Activated naive CD4-positive, alpha-beta T cell (primary cell): Measurements from ENCODE around the gene PCDHB6.
"Not testable (repeated sequence)": the region's sequence is repeated elsewhere in the genome, so short reads cannot be mapped to it uniquely, and the experiment has no call there.

Experiments
- DNase-seq, 4 experiments: peaks; one replicate each; lab custom pipeline; 2025; lab: John Stamatoyannopoulos, UW

PCDHB6 gene

DNA sequence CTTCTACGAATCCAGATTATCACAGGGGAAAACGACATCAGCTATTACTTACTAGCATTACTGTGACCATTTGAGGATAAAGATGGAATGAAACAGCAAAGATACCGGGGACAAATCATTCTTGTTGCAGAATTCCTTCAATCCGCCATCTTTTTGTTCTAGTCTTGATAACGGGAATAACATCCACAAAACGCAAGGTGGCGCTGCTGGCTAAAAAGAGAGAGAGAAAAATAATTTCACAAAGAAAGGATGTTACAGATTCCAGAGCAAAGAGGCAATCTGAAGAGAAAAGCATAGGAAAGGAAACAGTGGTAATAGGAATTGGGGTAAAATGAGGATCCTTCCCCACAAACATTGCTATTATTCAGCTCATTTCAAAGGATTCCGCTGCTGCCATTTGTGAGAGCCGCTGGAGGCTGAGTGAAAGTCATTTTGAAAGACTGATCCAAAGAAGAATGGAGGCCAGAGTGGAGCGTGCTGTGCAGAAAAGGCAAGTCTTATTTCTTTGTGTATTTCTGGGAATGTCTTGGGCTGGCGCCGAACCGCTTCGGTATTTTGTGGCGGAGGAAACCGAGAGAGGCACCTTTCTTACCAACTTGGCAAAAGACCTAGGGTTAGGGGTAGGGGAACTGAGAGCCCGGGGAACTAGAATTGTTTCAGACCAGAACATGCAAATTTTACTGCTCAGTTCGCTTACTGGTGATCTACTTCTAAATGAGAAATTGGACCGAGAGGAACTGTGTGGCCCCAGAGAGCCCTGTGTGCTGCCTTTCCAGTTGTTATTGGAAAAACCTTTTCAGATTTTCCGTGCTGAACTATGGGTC is 22.7 kb downstream of the PCDHB6 start, which contains the start of gene PCDHB7:
Gene PCDHB7 (plus strand): TSS at position 264 of the 824 bp plus-strand sequence. CDS start 192 bp downstream, at position 456.
- DNase-seq = no peak

DNA sequence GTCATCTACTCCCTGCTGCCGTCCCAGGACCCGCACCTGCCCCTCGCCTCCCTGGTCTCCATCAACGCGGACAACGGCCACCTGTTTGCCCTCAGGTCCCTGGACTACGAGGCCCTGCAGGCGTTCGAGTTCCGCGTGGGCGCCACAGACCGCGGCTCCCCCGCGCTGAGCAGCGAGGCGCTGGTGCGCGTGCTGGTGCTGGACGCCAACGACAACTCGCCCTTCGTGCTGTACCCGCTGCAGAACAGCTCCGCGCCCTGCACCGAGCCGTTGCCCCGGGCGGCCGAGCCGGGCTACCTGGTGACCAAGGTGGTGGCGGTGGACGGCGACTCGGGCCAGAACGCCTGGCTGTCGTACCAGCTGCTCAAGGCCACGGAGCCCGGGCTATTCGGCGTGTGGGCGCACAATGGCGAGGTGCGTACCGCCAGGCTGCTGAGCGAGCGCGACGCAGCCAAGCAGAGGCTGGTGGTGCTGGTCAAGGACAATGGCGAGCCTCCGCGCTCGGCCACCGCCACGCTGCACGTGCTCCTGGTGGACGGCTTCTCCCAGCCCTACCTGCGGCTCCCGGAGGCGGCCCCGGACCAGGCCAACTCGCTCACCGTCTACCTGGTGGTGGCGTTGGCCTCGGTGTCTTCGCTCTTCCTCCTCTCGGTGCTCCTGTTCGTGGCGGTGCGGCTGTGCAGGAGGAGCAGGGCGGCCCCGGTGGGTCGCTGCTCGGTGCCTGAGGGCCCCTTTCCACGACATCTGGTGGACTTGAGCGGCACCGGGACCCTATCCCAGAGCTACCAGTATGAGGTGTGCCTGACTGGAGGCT is 24.6 kb downstream of the PCDHB6 start:
- DNase-seq = not testable (repeated sequence)

DNA sequence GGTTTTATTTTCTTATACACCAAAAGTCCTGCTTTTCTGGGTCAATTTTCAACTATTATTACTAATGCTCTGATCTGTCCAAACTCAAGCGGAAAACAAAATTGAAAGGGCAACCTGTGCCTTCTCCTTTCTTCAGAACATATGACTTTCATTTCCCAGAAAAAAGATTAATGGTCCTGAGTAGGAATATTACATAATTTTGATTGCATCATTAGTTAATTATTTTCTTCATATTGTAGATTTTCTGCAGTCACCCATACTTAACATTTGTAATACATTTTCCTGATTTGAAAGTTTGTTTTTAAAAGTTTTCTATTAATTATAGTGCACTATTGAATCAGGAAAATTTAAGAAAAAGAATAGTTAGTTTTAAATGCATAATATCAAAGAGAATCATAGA is 26.1 kb downstream of the PCDHB6 start:
- no peak for DNase-seq

DNA sequence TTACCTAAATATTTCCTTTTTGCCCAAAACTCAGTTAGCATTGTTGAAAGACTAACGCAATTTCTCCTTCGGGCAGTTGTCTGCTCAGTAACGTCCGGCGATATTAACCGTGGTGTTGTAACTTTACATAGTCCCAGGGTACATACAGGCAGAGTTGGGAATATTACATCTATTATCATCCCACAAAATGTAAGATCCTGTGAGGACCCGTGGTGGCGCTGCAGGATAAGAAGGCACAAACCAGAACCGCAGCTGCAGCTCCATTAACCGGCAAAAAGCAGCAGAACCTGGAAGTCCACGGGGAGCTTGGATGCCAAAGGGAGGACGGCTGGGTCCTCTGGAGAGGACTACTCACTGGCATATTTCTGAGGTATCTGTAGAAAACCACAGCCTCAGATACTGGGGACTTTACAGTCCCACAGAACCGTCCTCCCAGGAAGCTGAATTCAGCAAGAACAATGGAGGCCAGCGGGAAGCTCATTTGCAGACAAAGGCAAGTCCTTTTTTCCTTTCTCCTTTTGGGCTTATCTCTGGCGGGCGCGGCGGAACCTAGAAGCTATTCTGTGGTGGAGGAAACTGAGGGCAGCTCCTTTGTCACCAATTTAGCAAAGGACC is 27.8 kb downstream of the PCDHB6 start, which contains the start of gene PCDHB8:
Gene PCDHB8 (plus strand): TSS at position 214 of the 615 bp plus-strand sequence. CDS start 245 bp downstream, at position 459.
- not testable (repeated sequence) for DNase-seq

DNA sequence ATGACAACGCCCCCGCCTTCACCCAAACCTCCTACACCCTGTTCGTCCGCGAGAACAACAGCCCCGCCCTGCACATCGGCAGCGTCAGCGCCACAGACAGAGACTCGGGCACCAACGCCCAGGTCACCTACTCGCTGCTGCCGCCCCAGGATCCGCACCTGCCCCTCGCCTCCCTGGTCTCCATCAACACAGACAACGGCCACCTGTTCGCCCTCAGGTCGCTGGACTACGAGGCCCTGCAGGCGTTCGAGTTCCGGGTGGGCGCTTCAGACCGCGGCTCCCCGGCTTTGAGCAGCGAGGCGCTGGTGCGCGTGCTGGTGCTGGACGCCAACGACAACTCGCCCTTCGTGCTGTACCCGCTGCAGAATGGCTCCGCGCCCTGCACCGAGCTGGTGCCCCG is 29.5 kb downstream of the PCDHB6 start:
- not testable (repeated sequence) for DNase-seq

DNA sequence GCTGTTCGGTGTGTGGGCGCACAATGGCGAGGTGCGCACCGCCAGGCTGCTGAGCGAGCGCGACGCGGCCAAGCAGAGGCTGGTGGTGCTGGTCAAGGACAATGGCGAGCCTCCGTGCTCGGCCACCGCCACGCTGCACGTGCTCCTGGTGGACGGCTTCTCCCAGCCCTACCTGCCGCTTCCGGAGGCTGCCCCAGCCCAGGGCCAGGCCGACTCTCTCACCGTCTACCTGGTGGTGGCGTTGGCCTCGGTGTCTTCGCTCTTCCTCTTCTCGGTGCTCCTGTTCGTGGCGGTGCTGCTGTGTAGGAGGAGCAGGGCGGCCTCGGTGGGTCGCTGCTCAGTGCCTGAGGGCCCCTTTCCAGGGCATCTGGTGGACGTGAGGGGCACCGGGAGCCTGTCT is 30.0 kb downstream of the PCDHB6 start:
- not testable (repeated sequence) for DNase-seq

DNA sequence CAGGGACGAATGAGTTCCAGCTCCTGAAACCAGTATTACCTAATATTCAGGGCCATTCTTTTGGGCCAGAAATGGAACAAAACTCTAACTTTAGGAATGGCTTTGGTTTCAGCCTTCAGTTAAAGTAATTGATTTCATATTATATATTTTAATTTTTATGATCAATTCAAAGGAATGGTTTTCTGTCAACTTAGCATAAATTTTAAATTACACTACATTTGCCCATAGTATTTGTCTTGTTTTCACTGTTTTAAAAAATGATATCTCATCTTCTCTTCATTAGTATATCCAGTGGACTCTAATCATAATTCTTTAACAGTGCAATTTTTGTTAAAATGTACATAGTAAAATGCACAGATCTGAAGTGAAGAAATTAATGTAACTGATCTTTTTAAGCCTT is 30.5 kb downstream of the PCDHB6 start:
- no peak for DNase-seq

DNA sequence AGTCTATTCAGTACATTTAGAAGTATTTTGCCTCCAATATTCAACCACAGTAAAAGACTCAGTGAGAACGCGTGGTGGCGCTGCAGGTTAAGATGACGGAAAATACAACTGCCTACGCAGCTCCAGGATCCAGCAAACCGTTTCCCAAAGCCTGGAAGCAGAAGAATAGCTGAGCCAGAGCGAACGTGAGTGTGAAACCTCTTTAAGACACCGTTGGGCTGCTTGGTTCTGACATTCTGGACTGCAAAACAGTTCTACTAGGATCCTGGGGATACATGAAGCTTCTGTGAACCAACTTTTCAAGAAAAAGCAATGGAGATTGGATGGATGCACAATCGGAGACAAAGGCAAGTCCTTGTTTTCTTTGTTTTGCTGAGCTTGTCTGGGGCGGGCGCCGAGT is 32.4 kb downstream of the PCDHB6 start, which contains the start of gene PCDHB16:
Gene PCDHB16 (plus strand): TSS at position 140 of the 400 bp plus-strand sequence. CDS start 173 bp downstream, at position 313.
- DNase-seq = no peak

DNA sequence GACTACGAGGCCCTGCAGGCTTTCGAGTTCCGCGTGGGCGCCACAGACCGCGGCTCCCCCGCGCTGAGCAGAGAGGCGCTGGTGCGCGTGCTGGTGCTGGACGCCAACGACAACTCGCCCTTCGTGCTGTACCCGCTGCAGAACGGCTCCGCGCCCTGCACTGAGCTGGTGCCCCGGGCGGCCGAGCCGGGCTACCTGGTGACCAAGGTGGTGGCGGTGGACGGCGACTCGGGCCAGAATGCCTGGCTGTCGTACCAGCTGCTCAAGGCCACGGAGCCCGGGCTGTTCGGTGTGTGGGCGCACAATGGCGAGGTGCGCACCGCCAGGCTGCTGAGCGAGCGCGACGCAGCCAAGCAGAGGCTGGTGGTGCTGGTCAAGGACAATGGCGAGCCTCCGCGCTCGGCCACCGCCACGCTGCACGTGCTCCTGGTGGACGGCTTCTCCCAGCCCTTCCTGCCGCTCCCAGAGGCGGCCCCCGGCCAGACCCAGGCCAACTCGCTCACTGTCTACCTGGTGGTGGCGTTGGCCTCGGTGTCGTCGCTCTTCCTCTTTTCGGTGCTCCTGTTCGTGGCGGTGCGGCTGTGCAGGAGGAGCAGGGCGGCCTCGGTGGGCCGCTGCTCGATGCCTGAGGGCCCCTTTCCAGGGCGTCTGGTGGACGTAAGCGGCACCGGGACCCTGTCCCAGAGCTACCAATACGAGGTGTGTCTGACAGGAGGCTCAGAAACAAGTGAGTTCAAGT is 34.4 kb downstream of the PCDHB6 start:
- not testable (repeated sequence) for DNase-seq

DNA sequence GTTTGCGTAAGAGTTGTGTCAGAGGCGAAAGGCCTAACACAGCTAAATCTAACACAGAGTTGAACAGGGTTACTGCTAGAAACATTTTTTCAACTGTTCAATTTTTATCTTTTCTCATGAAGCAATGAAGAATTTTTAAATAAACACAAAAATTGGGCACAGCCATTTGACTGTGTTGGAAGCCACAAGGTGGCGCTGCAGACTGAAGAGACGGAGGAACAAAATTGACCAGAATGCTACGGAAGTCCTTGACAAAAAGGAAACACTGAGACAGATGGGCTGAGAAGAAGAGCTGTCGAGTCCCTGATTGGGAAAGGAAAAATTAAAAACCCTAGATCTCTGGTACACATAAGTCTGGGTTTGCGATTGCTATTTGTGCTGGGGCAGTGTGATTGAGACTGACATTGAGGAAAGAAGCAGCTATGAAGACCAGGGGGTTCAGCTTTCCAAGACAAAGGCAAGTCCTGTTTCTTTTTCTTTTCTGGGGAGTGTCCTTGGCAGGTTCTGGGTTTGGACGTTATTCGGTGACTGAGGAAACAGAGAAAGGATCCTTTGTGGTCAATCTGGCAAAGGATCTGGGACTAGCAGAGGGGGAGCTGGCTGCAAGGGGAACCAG is 37.1 kb downstream of the PCDHB6 start, which contains the start of gene PCDHB9:
Gene PCDHB9 (plus strand): TSS at position 265 of the 616 bp plus-strand sequence. CDS start 158 bp downstream, at position 423.
- no peak for DNase-seq

DNA sequence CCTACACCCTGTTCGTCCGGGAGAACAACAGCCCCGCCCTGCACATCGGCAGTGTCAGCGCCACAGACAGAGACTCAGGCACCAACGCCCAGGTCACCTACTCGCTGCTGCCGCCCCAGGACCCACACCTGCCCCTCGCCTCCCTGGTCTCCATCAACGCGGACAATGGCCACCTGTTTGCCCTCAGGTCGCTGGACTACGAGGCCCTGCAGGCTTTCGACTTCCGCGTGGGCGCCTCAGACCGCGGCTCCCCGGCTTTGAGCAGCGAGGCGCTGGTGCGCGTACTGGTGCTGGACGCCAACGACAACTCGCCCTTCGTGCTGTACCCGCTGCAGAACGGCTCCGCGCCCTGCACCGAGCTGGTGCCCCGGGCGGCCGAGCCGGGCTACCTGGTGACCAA is 38.8 kb downstream of the PCDHB6 start:
- not testable (repeated sequence) for DNase-seq

DNA sequence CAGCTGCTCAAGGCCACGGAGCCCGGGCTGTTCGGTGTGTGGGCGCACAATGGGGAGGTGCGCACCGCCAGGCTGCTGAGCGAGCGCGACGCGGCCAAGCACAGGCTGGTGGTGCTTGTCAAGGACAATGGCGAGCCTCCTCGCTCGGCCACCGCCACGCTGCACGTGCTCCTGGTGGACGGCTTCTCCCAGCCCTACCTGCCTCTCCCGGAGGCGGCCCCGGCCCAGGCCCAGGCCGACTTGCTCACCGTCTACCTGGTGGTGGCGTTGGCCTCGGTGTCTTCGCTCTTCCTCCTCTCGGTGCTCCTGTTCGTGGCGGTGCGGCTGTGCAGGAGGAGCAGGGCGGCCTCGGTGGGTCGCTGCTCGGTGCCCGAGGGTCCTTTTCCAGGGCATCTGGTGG is 39.3 kb downstream of the PCDHB6 start:
- not testable (repeated sequence) for DNase-seq

DNA sequence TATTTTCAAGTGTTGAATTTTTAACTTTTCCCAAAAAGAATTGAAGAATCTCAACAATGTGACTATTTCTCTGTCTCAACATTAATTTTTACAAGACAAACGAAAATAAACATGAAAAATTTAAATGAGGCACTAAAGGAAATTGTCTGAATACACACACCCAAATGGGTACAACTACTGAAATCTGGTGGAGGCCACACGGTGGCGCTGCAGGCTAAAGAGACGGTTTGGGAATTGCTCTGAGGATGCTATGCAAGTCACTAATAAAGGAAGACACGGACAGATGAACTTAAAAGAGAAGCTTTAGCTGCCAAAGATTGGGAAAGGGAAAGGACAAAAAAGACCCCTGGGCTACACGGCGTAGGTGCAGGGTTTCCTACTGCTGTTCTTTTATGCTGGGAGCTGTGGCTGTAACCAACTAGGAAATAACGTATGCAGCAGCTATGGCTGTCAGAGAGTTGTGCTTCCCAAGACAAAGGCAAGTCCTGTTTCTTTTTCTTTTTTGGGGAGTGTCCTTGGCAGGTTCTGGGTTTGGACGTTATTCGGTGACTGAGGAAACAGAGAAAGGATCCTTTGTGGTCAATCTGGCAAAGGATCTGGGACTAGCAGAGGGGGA is 42.4 kb downstream of the PCDHB6 start, which contains the start of gene PCDHB10:
Gene PCDHB10 (plus strand): TSS at position 244 of the 616 bp plus-strand sequence. CDS start 200 bp downstream, at position 444.
- DNase-seq = no peak

DNA sequence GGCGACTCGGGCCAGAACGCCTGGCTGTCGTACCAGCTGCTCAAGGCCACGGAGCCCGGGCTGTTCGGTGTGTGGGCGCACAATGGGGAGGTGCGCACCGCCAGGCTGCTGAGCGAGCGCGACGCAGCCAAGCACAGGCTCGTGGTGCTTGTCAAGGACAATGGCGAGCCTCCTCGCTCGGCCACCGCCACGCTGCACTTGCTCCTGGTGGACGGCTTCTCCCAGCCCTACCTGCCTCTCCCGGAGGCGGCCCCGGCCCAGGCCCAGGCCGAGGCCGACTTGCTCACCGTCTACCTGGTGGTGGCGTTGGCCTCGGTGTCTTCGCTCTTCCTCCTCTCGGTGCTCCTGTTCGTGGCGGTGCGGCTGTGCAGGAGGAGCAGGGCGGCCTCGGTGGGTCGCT is 44.5 kb downstream of the PCDHB6 start:
- not testable (repeated sequence) for DNase-seq

DNA sequence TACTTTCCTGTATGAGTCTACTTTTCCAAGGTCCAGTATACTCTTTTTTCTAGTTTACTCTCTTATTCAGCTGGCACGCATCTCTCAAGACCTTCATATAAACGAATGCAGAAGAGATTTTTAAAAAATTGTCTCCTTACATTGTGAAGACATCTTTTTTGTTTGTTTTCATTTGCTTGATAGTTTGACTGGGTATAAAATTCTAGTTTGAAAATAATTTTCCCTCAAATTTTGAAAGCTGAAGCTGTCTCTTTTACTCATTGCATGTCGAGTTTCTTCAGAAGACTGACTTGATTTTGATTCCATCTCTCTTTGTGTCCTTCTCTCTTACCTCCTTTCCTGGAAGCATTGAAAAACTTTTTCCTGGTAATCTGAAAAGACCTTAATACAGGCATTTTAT is 46.5 kb downstream of the PCDHB6 start:
- DNase-seq = no peak

DNA sequence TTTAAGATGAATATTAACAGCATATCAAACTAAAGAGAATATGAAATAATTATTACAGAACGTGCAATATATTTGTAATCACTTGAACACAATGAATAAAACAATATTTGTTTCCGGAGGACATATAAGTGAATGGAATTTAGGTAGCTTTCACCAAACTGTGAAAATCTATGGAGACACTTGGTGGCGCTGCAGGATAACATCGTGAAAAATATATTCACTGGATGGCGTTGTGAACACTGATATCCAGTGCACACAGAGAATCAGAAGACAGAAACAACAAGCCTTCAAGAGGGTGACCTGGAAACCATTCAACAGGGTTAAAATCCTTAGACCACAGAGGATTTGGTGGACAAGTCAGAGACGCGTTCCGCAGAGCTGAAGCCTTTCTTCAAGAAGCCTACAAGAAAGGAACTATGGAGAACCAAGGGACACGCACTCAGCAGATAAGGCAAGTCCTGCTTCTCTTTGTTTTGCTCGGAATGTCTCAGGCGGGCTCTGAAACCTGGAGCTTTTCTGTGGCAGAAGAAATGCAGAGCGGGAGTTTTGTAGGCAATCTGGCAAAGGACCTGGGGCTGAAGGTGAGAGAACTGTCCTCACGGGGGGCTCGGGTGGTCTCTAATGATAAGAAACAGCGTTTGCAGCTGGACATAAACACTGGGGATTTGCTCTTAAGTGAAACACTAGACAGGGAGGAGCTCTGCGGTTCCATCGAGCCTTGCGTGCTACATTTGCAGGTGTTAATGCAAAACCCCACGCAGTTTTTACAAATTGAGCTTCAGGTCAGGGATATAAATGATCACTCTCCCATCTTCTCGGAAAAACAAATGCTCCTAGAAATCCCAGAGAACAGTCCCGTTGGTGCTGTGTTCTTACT is 49.7 kb downstream of the PCDHB6 start, which contains the start of gene PCDHB11:
Gene PCDHB11 (plus strand): TSS at position 269 of the 877 bp plus-strand sequence. CDS start 148 bp downstream, at position 417.
- DNase-seq = no peak

DNA sequence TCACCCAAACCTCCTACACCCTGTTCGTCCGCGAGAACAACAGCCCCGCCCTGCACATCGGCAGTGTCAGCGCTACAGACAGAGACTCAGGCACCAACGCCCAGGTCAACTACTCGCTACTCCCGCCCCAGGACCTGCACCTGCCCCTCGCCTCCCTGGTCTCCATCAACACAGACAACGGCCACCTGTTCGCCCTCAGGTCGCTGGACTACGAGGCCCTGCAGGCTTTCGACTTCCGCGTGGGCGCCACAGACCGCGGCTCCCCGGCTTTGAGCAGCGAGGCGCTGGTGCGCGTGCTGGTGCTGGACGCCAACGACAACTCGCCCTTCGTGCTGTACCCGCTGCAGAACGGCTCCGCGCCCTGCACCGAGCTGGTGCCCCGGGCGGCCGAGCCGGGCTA is 51.3 kb downstream of the PCDHB6 start:
- not testable (repeated sequence) for DNase-seq

DNA sequence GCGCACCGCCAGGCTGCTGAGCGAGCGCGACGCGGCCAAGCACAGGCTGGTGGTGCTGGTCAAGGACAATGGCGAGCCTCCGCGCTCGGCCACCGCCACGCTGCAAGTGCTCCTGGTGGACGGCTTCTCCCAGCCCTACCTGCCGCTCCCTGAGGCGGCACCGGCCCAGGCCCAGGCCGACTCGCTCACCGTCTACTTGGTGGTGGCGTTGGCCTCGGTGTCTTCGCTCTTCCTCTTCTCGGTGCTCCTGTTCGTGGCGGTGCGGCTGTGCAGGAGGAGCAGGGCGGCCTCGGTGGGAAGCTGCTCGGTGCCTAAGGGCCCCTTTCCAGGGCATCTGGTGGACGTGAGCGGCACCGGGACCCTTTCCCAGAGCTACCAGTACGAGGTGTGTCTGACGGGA is 51.8 kb downstream of the PCDHB6 start:
- not testable (repeated sequence) for DNase-seq
